OCI-M1 (cell line): ENCODE measurements around the gene C16orf74.
A peak's percentile ranks its signal among the peaks of the same experiment; 100 is the strongest.

Source experiments
- DNase-seq: peaks from one replicate; lab custom pipeline; 2025; lab: John Stamatoyannopoulos, UW

C16orf74 gene

GRCh38 chr16:85750827-85751697 is at the start of gene C16orf74:
C16orf74 (minus strand) TSS chr16:85751096; CDS start chr16:85735217, 15,879 bp downstream.
- DNase-seq: peak; percentile 25

- DNase-seq: peak; percentile 46
Observed at GRCh38 chr16:85800321-85800669, 49.4 kb upstream of the C16orf74 start.

GRCh38 chr16:85799497-85800320 is 48.8 kb upstream of the C16orf74 start, which contains the start of the genes COX4I1 and EMC8:
COX4I1 (plus strand) TSS chr16:85799695; CDS start chr16:85801206, 1,511 bp downstream.
EMC8 (minus strand) TSS chr16:85799544; CDS start chr16:85799295, 249 bp downstream.
- peak; percentile 95 for DNase-seq

- DNase-seq: no peak
Observed at GRCh38 chr16:85798901-85799496, 48.1 kb upstream of the C16orf74 start.

- DNase-seq: peak; percentile 6
Observed at GRCh38 chr16:85798283-85798776, 47.4 kb upstream of the C16orf74 start.

- DNase-seq: no peak
Observed at GRCh38 chr16:85796599-85796998, 45.7 kb upstream of the C16orf74 start.

- no peak for DNase-seq
Observed at GRCh38 chr16:85796152-85796551, 45.3 kb upstream of the C16orf74 start.

GRCh38 chr16:85794696-85795095 is 43.8 kb upstream of the C16orf74 start:
- no peak for DNase-seq

- no peak for DNase-seq
Observed at GRCh38 chr16:85793662-85794298, 42.9 kb upstream of the C16orf74 start.

GRCh38 chr16:85789773-85790172 is 38.9 kb upstream of the C16orf74 start:
- DNase-seq: no peak

GRCh38 chr16:85788819-85789218 is 37.9 kb upstream of the C16orf74 start:
- no peak for DNase-seq

GRCh38 chr16:85785927-85786326 is 35.0 kb upstream of the C16orf74 start:
- no peak for DNase-seq

- DNase-seq: no peak
Observed at GRCh38 chr16:85784813-85785212, 33.9 kb upstream of the C16orf74 start.

GRCh38 chr16:85783441-85783840 is 32.5 kb upstream of the C16orf74 start:
- no peak for DNase-seq

- no peak for DNase-seq
Observed at GRCh38 chr16:85782451-85782850, 31.6 kb upstream of the C16orf74 start.

GRCh38 chr16:85781695-85782370 is 30.9 kb upstream of the C16orf74 start:
- DNase-seq: no peak

GRCh38 chr16:85781156-85781555 is 30.3 kb upstream of the C16orf74 start:
- no peak for DNase-seq

GRCh38 chr16:85780281-85780680 is 29.4 kb upstream of the C16orf74 start:
- no peak for DNase-seq

- no peak for DNase-seq
Observed at GRCh38 chr16:85778873-85779272, 28.0 kb upstream of the C16orf74 start.

- DNase-seq: no peak
Observed at GRCh38 chr16:85777583-85778310, 26.9 kb upstream of the C16orf74 start.
